Measurements from ENCODE around the gene TAC1. TPM values are rescaled to one million over a fixed set of nuclear protein-coding genes. Genes with fewer than 3 reads are reported as not detected.

The TAC1 gene, protein sequence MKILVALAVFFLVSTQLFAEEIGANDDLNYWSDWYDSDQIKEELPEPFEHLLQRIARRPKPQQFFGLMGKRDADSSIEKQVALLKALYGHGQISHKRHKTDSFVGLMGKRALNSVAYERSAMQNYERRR
- total RNA-seq: not detected

DNA sequence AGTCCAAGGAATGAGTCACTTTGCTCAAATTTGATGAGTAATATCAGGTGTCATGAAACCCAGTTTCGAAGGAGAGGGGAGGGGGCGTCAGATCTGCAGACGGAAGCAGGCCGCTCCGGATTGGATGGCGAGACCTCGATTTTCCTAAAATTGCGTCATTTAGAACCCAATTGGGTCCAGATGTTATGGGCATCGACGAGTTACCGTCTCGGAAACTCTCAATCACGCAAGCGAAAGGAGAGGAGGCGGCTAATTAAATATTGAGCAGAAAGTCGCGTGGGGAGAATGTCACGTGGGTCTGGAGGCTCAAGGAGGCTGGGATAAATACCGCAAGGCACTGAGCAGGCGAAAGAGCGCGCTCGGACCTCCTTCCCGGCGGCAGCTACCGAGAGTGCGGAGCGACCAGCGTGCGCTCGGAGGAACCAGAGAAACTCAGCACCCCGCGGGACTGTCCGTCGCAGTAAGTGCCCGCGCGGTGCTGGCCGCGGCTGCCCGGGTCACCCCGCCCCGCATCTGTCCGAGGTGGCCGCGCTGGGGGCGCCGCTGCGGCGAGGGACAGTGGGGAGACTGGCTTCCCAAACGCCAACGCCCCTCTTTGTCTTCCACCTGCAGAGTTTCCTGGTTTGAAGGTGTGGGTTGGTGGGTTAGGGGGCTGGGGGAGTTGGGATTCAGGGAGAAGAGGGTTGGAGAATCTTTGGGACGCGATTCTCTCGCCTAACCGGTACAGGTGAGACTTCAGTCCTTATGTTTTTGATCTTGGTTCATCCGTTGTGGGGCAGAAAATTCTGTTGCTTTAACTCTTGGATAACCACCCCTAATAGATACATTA is at the start of gene TAC1:
TAC1 (plus strand) TSS at position 351 of the 829 bp plus-strand sequence. CDS start 527 bp downstream, outside the sequence.
- no peaks in the 10 kb centered on the region for H3K4me1 ChIP-seq (ENCODE audit: insufficient read depth, low read length)
- H3K9me3 ChIP-seq (ENCODE audit: low read depth, low read length): no peaks in the 10 kb centered on the region
- H3K4me3 ChIP-seq (ENCODE audit: low read length): no peak within 1 kb of the TSS
- peaks cover 57% of the 10 kb centered on the region for H3K27me3 ChIP-seq (ENCODE audit: insufficient read depth, low read length)

DNA sequence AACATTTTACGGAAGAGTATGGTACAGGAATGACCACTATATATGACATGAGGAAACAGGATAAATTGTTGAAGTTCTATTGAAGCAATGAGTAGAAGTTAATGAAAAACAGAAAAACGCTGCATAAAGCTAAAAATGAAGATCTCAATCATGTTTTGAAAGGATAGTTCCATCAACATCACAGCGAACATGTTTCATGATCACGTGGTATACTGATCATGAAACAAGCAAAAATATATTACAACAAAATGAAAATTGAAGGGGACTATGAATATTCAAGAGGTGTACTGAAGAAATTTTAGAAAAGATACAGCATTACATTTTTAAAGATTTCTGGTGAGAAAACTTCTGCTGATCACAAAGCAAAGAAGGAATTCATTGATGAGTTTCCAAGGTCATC is 45.9 kb upstream of the TAC1 start:
- Histone ChIP-seq H3K27me3 (ENCODE audit: insufficient read depth, low read length) (no peaks in the 10 kb centered on the region), H3K9me3 (ENCODE audit: low read depth, low read length) (no peaks in the 10 kb centered on the region), H3K4me1 (ENCODE audit: insufficient read depth, low read length) (no peaks in the 10 kb centered on the region), H3K4me3 (ENCODE audit: low read length) (no peak overlapping the region)

DNA sequence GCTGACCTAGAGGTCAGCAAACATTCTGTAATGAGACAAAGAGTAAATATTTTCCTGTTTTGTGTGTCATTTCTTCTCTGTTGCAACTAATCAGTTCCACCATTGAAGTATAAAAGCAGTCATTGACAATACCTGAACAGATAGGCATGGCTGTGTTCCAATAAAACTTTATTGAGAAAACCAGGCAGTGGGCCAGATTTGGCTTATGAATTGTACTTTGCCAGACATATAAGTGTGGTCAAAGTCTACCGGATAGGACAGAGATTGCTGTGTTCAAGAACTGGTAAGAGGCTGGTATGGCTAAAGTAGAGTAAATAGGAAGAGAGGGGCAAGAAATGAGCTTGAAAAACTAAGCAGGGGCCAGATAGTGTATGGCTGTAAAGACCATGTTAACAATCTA is 38.3 kb upstream of the TAC1 start:
- no peak overlapping the region for H3K4me3 ChIP-seq (ENCODE audit: low read length)
- no peaks in the 10 kb centered on the region for H3K4me1 ChIP-seq (ENCODE audit: insufficient read depth, low read length)
- no peaks in the 10 kb centered on the region for H3K27me3 ChIP-seq (ENCODE audit: insufficient read depth, low read length)
- no peaks in the 10 kb centered on the region for H3K9me3 ChIP-seq (ENCODE audit: low read depth, low read length)

DNA sequence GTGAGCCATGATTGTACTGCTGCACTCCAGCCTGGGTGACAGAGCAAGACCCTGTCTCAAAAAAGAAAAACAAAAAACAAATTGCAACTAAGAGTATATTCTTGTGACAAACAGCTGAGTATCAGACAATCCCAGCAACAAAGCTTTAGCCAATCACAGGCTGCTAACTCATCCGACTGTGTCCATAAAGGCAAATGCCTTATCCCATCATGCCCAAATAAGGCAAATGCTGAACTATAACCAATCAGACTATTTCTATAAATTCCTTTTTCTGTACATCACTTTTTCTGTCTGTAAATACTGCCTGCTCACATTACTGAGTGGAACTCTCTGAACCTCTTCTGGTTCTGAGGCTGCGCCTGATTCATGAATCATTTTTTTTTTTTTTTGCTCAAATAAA is 37.5 kb upstream of the TAC1 start:
- Histone ChIP-seq H3K4me1 (ENCODE audit: insufficient read depth, low read length) (no peaks in the 10 kb centered on the region), H3K27me3 (ENCODE audit: insufficient read depth, low read length) (no peaks in the 10 kb centered on the region), H3K4me3 (ENCODE audit: low read length) (no peak overlapping the region), H3K9me3 (ENCODE audit: low read depth, low read length) (no peaks in the 10 kb centered on the region)

DNA sequence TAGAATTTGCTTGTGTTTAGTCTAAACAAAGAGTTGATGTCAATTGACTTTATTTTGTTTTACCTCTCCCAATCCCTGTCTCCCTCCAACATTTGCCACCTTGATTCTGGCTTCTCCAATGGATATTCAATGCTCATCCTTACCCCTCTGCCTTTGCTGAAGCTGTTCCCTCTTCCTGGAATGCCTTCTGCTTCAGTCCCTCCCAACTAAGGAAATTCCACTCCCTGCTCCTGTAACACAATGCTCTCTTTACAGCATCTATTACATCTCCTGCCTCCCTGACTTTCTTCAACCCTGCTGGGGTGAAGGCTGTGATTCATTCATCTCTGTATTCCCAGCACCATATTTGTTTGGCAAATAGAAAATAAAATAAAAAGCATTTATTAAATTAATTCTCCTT is 34.5 kb upstream of the TAC1 start:
- H3K4me3 ChIP-seq (ENCODE audit: low read length): no peak overlapping the region
- no peaks in the 10 kb centered on the region for H3K9me3 ChIP-seq (ENCODE audit: low read depth, low read length)
- H3K27me3 ChIP-seq (ENCODE audit: insufficient read depth, low read length): no peaks in the 10 kb centered on the region
- H3K4me1 ChIP-seq (ENCODE audit: insufficient read depth, low read length): no peaks in the 10 kb centered on the region

DNA sequence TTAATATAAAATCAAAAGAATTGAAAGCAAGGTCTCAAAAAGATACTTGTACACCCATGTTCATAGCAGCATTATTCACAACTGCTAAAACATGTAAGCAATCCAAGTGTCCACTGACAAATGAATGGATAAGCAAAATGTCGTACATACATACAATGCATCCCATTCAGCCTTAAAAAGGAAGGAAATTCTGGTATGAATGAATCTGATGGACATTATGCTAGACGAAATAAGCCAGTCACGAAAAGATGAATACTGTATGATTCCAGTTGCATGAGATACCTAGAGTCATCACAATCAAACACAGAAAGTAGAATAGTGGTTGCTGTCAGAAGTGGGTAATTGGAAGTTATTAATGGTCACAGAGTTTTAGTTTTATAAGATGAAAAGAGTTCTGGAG is 9.5 kb upstream of the TAC1 start:
- Histone ChIP-seq H3K9me3 (ENCODE audit: low read depth, low read length) (peaks cover 6% of the 10 kb centered on the region), H3K4me3 (ENCODE audit: low read length) (no peak overlapping the region), H3K27me3 (ENCODE audit: insufficient read depth, low read length) (no peaks in the 10 kb centered on the region), H3K4me1 (ENCODE audit: insufficient read depth, low read length) (no peaks in the 10 kb centered on the region)

DNA sequence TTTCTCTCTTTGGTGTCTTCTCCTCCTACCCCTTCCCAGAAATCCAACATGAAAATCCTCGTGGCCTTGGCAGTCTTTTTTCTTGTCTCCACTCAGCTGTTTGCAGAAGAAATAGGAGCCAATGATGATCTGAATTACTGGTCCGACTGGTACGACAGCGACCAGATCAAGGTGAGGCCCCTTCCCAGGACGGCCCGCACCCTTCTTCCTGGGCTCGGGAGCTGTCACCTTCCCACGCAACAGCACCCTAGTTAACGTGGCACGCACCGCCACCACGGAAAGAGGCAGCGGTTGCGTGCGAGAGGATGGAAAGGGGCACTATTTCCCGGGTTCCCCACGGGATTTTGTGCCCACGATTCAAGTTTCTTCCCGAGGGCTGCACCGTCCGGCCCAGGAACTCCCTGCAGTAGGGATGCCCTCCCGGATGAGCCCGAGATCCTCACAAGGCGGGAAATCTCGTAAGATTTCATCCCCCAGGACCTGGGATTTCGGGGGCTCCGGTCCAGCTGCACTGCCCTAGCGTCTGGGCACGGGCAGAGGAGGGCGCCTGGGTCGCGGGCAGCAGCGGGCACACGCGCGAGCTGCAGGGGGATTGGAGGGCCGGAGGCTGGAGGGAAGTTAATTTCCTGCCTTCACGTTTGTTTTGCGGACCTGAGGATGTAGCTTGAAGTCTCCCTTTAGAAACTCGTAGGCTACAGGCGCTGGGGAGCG is 834 bp downstream of the TAC1 start:
- no peaks in the 10 kb centered on the region for H3K4me1 ChIP-seq (ENCODE audit: insufficient read depth, low read length)
- H3K9me3 ChIP-seq (ENCODE audit: low read depth, low read length): no peaks in the 10 kb centered on the region
- H3K27me3 ChIP-seq (ENCODE audit: insufficient read depth, low read length): peaks cover 57% of the 10 kb centered on the region

DNA sequence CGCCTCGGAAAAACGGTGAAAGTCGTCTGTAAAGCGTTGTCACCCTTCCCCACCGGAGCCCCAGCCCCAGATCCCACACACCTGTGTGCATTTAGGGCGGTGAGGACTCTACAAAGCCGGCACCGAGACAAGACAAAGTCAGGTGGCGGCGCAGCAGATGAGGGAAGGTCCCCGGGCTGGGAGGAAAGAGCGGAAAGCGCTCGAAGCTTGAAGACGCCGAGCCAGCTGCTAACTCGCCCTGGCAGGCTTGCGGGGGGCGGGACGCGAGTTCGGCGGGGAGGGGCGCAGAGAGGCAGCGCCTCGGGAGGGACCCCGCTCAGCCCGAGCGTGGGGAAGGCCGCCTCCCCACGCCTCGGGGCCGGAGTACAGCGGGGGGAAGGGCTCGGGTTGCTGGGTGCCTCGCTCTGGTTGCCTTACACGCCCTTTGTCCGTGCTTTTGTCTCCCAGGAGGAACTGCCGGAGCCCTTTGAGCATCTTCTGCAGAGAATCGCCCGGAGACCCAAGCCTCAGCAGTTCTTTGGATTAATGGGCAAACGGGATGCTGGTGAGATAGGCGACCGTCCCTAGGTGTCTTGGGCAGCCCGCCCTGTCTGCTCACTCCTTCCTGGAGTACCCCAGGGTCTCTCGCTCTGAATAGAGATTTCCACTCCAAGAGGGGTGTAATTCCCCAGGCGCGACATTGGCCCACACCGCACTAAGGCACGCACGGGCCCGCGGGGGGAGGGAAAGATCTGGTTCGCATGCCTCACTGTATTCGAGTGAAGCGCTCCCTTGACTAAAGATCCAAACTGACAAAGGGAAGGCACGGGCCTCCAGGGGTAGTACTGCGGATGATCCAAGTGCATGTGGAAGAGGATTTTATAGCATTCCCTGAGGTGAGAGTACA is 1.6 kb downstream of the TAC1 start:
- Histone ChIP-seq H3K4me3 (ENCODE audit: low read length) (no peak overlapping the region), H3K4me1 (ENCODE audit: insufficient read depth, low read length) (no peaks in the 10 kb centered on the region), H3K9me3 (ENCODE audit: low read depth, low read length) (no peaks in the 10 kb centered on the region), H3K27me3 (ENCODE audit: insufficient read depth, low read length) (peaks cover 57% of the 10 kb centered on the region)

More for the DNA sequence above, 834 bp downstream of the TAC1 start:
- no peak overlapping the region for H3K4me3 ChIP-seq (ENCODE audit: low read length)

DNA sequence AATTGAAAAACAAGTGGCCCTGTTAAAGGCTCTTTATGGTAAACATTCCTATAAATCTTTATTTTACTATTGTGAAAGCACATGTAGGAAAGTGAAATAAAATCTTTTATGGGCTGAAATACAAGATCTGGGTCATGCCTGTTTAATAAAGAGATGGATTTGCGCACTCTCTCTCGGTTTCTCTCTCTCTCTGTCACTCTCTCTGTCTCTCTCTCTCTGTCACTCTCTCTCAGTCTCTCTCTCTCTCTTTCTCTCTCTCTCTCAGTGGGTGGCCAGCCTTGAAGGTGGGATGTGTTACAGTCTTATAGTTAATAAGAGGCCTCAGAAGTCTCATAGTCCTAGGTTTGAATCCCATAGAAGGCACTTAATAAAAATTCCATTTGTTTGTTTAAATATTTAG is 2.4 kb downstream of the TAC1 start:
- Histone ChIP-seq H3K27me3 (ENCODE audit: insufficient read depth, low read length) (peaks cover 57% of the 10 kb centered on the region), H3K4me1 (ENCODE audit: insufficient read depth, low read length) (no peaks in the 10 kb centered on the region), H3K9me3 (ENCODE audit: low read depth, low read length) (no peaks in the 10 kb centered on the region), H3K4me3 (ENCODE audit: low read length) (no peak overlapping the region)

DNA sequence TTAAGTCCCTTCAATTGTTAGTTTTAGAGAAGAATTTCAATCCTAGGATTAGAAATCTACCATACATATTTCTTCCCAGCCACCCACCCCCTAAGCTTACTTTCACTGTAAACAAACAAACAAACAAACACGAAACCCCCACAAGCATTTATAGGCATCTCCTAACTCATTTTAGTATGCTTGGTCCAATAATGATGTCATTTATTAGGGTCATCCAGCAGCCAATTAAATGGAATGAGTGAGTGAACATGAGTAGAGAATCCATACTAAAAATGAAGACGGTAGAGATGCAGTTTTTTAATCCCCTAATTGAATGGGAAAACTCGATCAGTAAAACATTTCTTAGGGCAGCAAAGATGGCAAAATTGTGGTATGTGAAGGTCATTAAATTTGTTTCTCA is 3.2 kb downstream of the TAC1 start:
- Histone ChIP-seq H3K4me3 (ENCODE audit: low read length) (no peak overlapping the region), H3K9me3 (ENCODE audit: low read depth, low read length) (no peaks in the 10 kb centered on the region), H3K4me1 (ENCODE audit: insufficient read depth, low read length) (no peaks in the 10 kb centered on the region), H3K27me3 (ENCODE audit: insufficient read depth, low read length) (peaks cover 51% of the 10 kb centered on the region)

DNA sequence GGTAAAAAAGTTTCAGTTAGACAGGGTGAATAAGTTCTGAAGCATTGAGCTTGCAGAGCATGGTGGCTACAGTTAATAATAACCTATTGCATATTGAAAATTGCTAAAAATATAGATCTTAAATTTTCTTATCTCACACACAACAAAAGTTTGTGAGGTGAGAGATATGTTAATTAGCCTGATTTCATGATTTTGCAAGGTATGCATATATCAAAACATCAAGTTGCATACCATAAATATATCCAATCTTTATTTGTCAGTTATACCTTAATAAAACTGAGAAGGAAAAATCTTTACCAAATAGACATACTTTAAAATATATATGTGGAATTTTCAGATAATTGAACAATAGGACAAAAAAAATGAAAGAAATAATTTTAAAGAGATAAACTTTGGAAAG is 16.6 kb downstream of the TAC1 start:
- Histone ChIP-seq H3K4me3 (ENCODE audit: low read length) (no peak overlapping the region), H3K27me3 (ENCODE audit: insufficient read depth, low read length) (no peaks in the 10 kb centered on the region), H3K4me1 (ENCODE audit: insufficient read depth, low read length) (no peaks in the 10 kb centered on the region), H3K9me3 (ENCODE audit: low read depth, low read length) (no peaks in the 10 kb centered on the region)

DNA sequence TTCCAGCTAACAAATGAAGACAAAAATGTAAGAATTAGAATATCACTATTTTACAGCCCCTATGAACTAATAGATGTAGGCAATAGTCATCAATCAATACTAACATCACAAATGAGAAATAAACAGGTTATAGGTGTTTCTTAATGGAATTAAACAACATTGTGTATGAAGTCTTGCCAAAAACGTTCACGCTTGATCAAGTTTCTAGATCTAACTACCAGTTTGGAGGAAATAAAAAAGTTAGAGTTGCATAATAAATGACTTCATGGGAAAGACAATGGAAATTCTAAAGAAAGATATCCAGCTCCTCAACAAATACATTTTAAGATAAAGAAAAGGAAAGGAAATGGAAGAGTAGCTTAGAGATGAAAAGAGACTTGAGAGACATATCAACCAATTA is 19.7 kb downstream of the TAC1 start:
- H3K9me3 ChIP-seq (ENCODE audit: low read depth, low read length): no peaks in the 10 kb centered on the region
- H3K4me1 ChIP-seq (ENCODE audit: insufficient read depth, low read length): no peaks in the 10 kb centered on the region
- H3K27me3 ChIP-seq (ENCODE audit: insufficient read depth, low read length): no peaks in the 10 kb centered on the region
- no peak overlapping the region for H3K4me3 ChIP-seq (ENCODE audit: low read length)

DNA sequence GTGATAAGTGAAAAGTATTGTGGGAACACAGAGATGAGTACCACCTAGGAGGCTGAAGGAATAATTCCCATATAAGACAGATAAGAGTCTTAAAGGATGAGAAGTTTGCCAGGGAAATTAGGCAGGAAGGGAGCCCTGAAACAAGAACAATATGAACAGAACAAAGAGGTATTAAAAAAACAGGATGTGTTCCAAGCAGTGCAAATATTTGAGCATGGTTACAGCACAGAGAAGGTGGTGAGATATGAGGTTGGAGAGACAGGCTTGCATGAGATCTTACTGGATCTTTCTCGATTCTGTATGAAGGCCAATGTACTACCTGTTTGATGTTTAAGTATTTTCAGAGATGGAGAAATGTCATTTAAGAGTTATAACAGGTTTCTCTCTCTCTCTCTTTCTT is 20.3 kb downstream of the TAC1 start:
- H3K4me3 ChIP-seq (ENCODE audit: low read length): no peak overlapping the region
- no peaks in the 10 kb centered on the region for H3K27me3 ChIP-seq (ENCODE audit: insufficient read depth, low read length)
- no peaks in the 10 kb centered on the region for H3K9me3 ChIP-seq (ENCODE audit: low read depth, low read length)
- H3K4me1 ChIP-seq (ENCODE audit: insufficient read depth, low read length): no peaks in the 10 kb centered on the region

DNA sequence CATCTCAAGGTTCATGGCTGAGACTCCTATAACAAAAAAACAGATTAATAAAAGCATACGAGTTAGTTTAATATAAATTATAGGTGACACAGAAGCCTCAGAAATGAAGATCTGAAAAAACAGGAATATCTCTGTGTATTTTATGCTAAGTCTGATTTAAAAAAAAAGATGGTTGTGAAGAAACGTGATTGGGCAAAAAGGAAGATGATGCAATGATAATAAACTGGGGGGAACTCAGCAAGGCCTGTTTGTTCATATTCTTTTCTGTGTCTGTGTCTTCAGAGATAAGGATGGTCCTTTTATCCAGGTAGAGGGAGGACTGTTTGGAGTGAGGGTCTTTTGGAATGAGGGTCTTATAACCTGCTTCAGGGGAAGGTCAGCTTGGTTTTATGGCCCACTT is 25.9 kb downstream of the TAC1 start:
- Histone ChIP-seq H3K4me1 (ENCODE audit: insufficient read depth, low read length) (no peaks in the 10 kb centered on the region), H3K4me3 (ENCODE audit: low read length) (no peak overlapping the region), H3K27me3 (ENCODE audit: insufficient read depth, low read length) (no peaks in the 10 kb centered on the region), H3K9me3 (ENCODE audit: low read depth, low read length) (no peaks in the 10 kb centered on the region)

DNA sequence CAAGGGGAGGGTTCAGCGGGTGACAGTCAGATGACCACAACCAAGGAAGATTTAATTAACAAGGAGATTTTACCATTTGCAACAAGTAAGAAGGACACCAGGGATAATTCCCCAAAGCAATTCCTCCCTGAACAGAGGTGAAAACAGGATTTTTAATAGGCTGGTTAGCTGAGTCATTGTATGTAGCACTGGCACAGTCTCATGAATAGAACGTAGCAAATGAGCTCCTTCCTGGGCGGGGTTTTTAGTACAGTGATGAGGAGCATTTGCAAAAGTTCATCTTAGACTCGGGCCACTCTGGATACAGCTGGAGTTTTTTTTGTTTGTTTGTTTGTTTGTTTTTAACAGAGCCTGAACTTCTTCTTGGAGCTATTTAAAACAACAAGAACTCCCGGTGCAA is 39.0 kb downstream of the TAC1 start:
- no peaks in the 10 kb centered on the region for H3K9me3 ChIP-seq (ENCODE audit: low read depth, low read length)
- no peaks in the 10 kb centered on the region for H3K4me1 ChIP-seq (ENCODE audit: insufficient read depth, low read length)
- no peaks in the 10 kb centered on the region for H3K27me3 ChIP-seq (ENCODE audit: insufficient read depth, low read length)
- H3K4me3 ChIP-seq (ENCODE audit: low read length): no peak overlapping the region
